Ascending aorta (tissue), 2 donors: ENCODE data around the gene ARHGAP36. TPM values are rescaled to one million over a fixed set of nuclear protein-coding genes. Genes with fewer than 3 reads are reported as not detected.

ENCODE experiments used
- DNase-seq, 2 donors: peaks; one replicate each; pipeline ENCODE4 v3.0.0-alpha.2; 2019; ENCODE audit warnings: low spot score in 2 of 2
- H3K27ac ChIP-seq, 2 donors: fragments of 200-600 bp; sonication (generic); one replicate each; pipeline ENCODE4 v1.5.1; 2016 to 2017; ENCODE audit warnings: mild to moderate bottlenecking in 1 of 2
- H3K27me3 ChIP-seq: fragments of 200-600 bp; sonication (generic); one replicate; pipeline ENCODE4 v1.5.1; 2017
- H3K36me3 ChIP-seq, 2 donors: fragments of 200-600 bp; sonication (generic); one replicate each; pipeline ENCODE4 v1.5.1; 2016
- H3K4me1 ChIP-seq, 2 donors: fragments of 200-600 bp; sonication (generic); one replicate each; pipeline ENCODE4 v1.5.1; 2016 to 2017; ENCODE audit warnings: mild to moderate bottlenecking in 1 of 2
- H3K4me3 ChIP-seq, 2 donors: fragments of 200-600 bp; sonication (generic); one replicate each; pipeline ENCODE4 v1.5.1; 2016 to 2017; ENCODE audit warnings: mild to moderate bottlenecking in 1 of 2
- H3K9me3 ChIP-seq, 2 donors: fragments of 200-600 bp; sonication (generic); one replicate each; pipeline ENCODE4 v1.5.1; 2016
- CTCF ChIP-seq, 3 experiments: fragments of 200-600 bp in 2 of 3; fragments of 450-650 bp in 1 of 3; sonication (generic) in 2 of 3; IDR thresholded peaks; one replicate each; pipeline ENCODE4 v1.5.1; 2016 to 2019; ENCODE audit warnings: antibody characterized with exemption in 3 of 3, mild to moderate bottlenecking in 1 of 3, moderate library complexity in 1 of 3
- intact Hi-C: fragments of 100-400 bp; cut with DNase I; formaldehyde crosslinking; loops from one replicate; pipeline ENCODE4 v1.15.1; 2023
- total RNA-seq: library from RNA; depleted of rRNA; stranded (reverse); fragments of >200 nt; gene quantifications from one replicate; pipeline ENCODE4 v1.1.0, GENCODE V29; 2016

The ARHGAP36 gene
- total RNA-seq, 1 donor from 2014 or later: not detected

DNA sequence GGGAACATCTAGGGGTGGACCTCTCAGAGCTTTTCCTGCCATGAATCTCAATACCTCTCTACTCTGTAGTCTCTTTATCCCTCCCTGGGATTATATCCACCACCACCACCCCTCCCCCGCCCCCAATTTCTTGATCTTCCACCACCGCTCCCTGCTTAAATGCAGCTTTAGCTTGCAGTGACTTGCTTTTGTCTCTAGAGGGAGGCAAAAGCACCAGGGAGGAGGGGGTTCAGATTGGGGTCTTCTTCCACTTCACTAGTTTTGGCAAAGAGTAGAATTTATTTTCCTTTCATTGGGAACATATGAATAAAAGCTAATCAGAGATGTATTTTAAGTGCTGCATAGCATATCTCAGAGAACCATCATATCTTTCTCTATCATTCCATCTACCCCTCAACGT, 5.5 kb downstream of the ARHGAP36 start:
- TF ChIP-seq CTCF (IDR thresholded peaks at IDR 0.05): no peak
- Histone ChIP-seq H3K27me3 (no peaks in the 10 kb centered on the region), H3K9me3 (no peaks in the 10 kb centered on the region), H3K36me3 (no peaks in the 10 kb centered on the region), H3K4me3 (no peak overlapping the region), H3K4me1 (no peaks in the 10 kb centered on the region), H3K27ac (no peak overlapping the region)
- no peak for DNase-seq
- intact Hi-C loops: no loop called here

- no peak for DNase-seq
- Histone ChIP-seq H3K36me3 (no peaks in the 10 kb centered on the region), H3K9me3 (no peaks in the 10 kb centered on the region), H3K27me3 (no peaks in the 10 kb centered on the region), H3K4me3 (no peak overlapping the region), H3K27ac (no peak overlapping the region), H3K4me1 (no peaks in the 10 kb centered on the region)
- intact Hi-C loops: no loop called here
- TF ChIP-seq CTCF (IDR thresholded peaks at IDR 0.05): no peak
These were observed 8.1 kb downstream of the ARHGAP36 start for GRCh38 chrX:131066237-131066636.

DNA sequence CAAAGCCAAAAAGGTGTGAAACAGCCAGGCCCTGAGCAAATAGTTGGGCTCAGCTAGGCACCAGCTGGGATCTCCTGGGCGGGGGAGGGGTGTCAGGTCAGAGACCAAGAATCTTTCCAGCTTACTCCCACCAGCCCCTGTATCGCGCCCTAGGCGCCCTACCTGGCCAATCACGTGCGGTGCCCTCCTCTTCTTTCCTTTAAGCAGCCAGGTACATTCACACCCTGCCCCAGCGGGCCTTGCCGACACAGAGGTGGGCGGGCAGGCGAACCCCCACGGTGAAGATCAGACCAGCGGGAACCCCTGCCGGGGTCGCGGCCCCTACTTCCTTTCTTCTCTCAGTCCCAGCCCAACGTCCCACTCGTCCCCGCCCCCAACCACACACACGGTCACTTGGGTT, 9.1 kb downstream of the ARHGAP36 start:
- DNase-seq: no peak
- H3K9me3 ChIP-seq: no peaks in the 10 kb centered on the region
- intact Hi-C loops: no loop called here
- H3K27ac ChIP-seq: no peak overlapping the region
- H3K4me3 ChIP-seq: no peak overlapping the region
- H3K36me3 ChIP-seq: no peaks in the 10 kb centered on the region
- no peak for TF ChIP-seq CTCF (IDR thresholded peaks at IDR 0.05)
- no peaks in the 10 kb centered on the region for H3K27me3 ChIP-seq
- H3K4me1 ChIP-seq: no peaks in the 10 kb centered on the region

DNA sequence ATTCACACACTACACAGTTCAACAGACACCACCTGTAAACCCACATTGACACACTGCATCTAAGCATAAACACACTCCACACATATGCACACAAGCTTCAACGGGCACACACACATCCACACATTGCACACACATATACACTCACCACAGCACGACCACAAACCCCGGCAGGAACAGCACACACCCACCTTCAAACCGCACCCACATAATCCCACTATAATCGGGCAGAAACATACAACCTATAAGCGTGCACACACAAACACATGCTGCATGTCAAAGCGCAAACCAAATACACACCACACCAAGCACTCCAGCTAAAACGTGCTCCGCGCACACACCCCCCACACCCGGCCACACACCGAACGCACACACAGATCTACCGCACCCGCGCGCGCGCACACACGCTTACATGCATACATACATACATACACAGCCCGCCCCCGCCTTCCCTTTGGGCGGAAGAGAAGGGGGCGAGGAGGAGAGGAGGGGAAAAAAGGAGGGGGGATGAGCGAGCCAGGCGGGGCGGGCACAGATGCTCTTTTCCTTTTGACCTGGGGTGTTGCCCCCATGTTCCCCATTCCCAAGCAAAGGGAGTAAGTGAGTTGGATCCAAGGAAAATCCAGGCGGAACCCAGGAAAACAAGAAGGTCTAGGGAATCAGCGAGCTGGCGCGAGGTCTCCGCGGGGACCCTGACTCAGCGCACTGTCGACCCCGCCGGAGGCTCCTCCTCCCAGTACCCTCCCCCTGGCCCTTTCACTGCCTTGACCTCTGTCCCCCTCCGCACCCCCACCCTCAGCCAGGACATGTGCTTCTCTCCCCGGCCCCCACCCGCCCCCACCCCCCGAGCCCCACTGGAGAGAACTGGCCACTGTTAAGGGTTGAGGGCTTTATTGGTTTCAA, 9.9 kb downstream of the ARHGAP36 start:
- no peak for TF ChIP-seq CTCF (IDR thresholded peaks at IDR 0.05)
- no peak for DNase-seq
- Histone ChIP-seq H3K4me1 (no peaks in the 10 kb centered on the region), H3K27me3 (no peaks in the 10 kb centered on the region), H3K27ac (no peak overlapping the region), H3K9me3 (no peaks in the 10 kb centered on the region), H3K4me3 (no peak overlapping the region), H3K36me3 (no peaks in the 10 kb centered on the region)
- intact Hi-C loops: no loop called here

GRCh38 chrX:131068945-131069719, 11.0 kb downstream of the ARHGAP36 start:
- no peaks in the 10 kb centered on the region for H3K4me1 ChIP-seq
- no peaks in the 10 kb centered on the region for H3K36me3 ChIP-seq
- DNase-seq: no peak
- H3K4me3 ChIP-seq: no peak overlapping the region
- H3K27ac ChIP-seq: no peak overlapping the region
- H3K27me3 ChIP-seq: no peaks in the 10 kb centered on the region
- intact Hi-C loops: no loop called here
- TF ChIP-seq CTCF (IDR thresholded peaks at IDR 0.05): peak in 1 of 3 experiments; percentile 16
- H3K9me3 ChIP-seq: no peaks in the 10 kb centered on the region
